ENCODE results near the gene OSGEP. TPM values are rescaled to one million over a fixed set of nuclear protein-coding genes. Genes with fewer than 3 reads are reported as not detected.

OSGEP gene
- total and polyA plus RNA-seq, 2 of the 13 experiments (the other 11 are each of a cell fraction or from before 2014, with no cell fraction given): 39.7 to 41.1 TPM

DNA sequence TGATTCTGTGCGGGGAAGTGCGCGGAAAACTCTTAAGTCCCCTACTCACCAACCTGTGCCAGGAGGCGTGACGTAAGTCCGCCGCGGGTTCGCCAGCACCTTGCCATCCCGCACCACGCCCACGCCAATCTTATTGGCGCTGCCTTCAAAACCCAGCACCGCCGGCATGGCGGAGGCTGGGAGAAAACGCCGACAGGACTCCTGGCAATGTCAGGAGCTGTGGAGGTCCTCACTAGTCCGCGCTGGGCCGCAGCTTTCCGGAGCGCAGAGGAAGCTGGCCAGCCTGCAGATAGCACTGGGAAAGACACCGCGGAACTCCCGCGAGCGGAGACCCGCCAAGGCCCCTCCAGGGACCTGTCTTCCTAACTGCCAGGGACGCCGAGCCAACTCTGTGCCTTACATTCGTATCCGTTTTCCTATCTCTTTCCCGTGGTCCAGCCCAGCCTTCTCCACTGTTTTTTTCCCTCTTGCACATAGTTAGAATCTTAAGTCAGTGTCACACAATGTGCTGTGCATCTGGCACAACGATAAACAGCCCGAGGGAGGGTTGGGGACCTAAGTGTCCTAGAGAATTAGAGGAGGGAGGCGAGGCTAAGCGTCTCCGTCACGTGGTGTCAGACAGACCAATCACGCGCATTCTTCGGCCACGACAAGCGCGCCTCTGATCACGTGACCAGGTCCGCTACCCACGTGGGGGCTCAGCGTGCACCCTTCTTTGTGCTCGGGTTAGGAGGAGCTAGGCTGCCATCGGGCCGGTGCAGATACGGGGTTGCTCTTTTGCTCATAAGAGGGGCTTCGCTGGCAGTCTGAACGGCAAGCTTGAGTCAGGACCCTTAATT lies at the start of gene OSGEP, which contains the start of gene APEX1 (continued):
- TF ChIP-seq MAZ (IDR thresholded peaks at IDR 0.05; ENCODE audit: borderline replicate concordance, low read depth, low read length): 0 out of 2 replicates have a peak, but pooled peaks have one; percentile 40
- peak; percentile 84; the same call in 1 of the 2 replicates for TF ChIP-seq MAZ (CRISPR knock-in tag; IDR thresholded peaks at IDR 0.05; ENCODE audit: low read depth)
- TF ChIP-seq IRX3 (CRISPR knock-in tag; IDR thresholded peaks at IDR 0.05; ENCODE audit: borderline replicate concordance, low read depth): peak; percentile 82; the same call in 1 of the 2 replicates
- no peak for TF ChIP-seq MAFK (conservative IDR thresholded peaks at IDR 0.05 in 1 of 2, IDR thresholded peaks at IDR 0.05 in 1 of 2; ENCODE audit: low read length in 2 of 2)
- TF ChIP-seq DNMT1 (CRISPR knock-in tag; IDR thresholded peaks at IDR 0.05): no peak; the same call in 1 of the 2 replicates
- TF ChIP-seq SETDB1 (CRISPR knock-in tag; IDR thresholded peaks at IDR 0.05; ENCODE audit: borderline replicate concordance): no peak
- no peak for TF ChIP-seq RFX1 (IDR thresholded peaks at IDR 0.05)
- TF ChIP-seq ZBTB7B (CRISPR knock-in tag; IDR thresholded peaks at IDR 0.05): peak; percentile 63
- TF ChIP-seq THRA (CRISPR knock-in tag; IDR thresholded peaks at IDR 0.05; ENCODE audit: borderline replicate concordance): no peak; the same call in 1 of the 2 replicates
- peak; percentile 30; the same call in 1 of the 2 replicates for TF ChIP-seq ZNF646 (CRISPR knock-in tag; IDR thresholded peaks at IDR 0.05)
- peak; percentile 89 for TF ChIP-seq LCORL (IDR thresholded peaks at IDR 0.05)
- TF ChIP-seq LCORL (CRISPR knock-in tag; IDR thresholded peaks at IDR 0.05): peak; percentile 71; the same call in 1 of the 2 replicates
- TF ChIP-seq HDAC6 (IDR thresholded peaks at IDR 0.05; ENCODE audit: low read depth, low read length): peak; percentile 95; the same call in 1 of the 2 replicates
- TF ChIP-seq TBX3 (IDR thresholded peaks at IDR 0.05; ENCODE audit: borderline replicate concordance): 0 out of 2 replicates have a peak, but pooled peaks have one; percentile 38
- no peak for TF ChIP-seq ZKSCAN1 (IDR thresholded peaks at IDR 0.05; ENCODE audit: low read length)
- peak; percentile 83; the same call in 1 of the 2 replicates for TF ChIP-seq ZNF329 (CRISPR knock-in tag; IDR thresholded peaks at IDR 0.05; ENCODE audit: low read depth)
- TF ChIP-seq, protein P1, sequence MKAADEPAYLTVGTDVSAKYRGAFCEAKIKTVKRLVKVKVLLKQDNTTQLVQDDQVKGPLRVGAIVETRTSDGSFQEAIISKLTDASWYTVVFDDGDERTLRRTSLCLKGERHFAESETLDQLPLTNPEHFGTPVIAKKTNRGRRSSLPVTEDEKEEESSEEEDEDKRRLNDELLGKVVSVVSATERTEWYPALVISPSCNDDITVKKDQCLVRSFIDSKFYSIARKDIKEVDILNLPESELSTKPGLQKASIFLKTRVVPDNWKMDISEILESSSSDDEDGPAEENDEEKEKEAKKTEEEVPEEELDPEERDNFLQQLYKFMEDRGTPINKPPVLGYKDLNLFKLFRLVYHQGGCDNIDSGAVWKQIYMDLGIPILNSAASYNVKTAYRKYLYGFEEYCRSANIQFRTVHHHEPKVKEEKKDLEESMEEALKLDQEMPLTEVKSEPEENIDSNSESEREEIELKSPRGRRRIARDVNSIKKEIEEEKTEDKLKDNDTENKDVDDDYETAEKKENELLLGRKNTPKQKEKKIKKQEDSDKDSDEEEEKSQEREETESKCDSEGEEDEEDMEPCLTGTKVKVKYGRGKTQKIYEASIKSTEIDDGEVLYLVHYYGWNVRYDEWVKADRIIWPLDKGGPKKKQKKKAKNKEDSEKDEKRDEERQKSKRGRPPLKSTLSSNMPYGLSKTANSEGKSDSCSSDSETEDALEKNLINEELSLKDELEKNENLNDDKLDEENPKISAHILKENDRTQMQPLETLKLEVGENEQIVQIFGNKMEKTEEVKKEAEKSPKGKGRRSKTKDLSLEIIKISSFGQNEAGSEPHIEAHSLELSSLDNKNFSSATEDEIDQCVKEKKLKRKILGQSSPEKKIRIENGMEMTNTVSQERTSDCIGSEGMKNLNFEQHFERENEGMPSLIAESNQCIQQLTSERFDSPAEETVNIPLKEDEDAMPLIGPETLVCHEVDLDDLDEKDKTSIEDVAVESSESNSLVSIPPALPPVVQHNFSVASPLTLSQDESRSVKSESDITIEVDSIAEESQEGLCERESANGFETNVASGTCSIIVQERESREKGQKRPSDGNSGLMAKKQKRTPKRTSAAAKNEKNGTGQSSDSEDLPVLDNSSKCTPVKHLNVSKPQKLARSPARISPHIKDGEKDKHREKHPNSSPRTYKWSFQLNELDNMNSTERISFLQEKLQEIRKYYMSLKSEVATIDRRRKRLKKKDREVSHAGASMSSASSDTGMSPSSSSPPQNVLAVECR (CRISPR knock-in tag; IDR thresholded peaks at IDR 0.05; ENCODE audit: borderline replicate concordance): peak; percentile 96
